Mucosa of descending colon (tissue), 3 donors: ENCODE data around the gene CAPN9. TPM values are rescaled to one million over a fixed set of nuclear protein-coding genes. Genes with fewer than 3 reads are reported as not detected.
"Not testable (repeated sequence)": the region's sequence is repeated elsewhere in the genome, so short reads cannot be mapped to it uniquely, and the experiment has no call there.

ENCODE experiments used
- ATAC-seq: fragments of 200-7000 bp; cut with Tn5 transposase; one replicate; pipeline ENCODE4 v1.9.1; 2020; ENCODE audit warnings: mild to moderate bottlenecking, moderate library complexity
- DNase-seq, 3 donors: peaks; one replicate each; pipeline ENCODE4 v3.0.0-alpha.2; 2020
- H3K36me3 ChIP-seq: fragments of 200-600 bp; one replicate; pipeline ENCODE4 v1.8.0; 2021; ENCODE audit warnings: low read depth, mild to moderate bottlenecking
- H3K4me1 ChIP-seq: fragments of 200-600 bp; one replicate; pipeline ENCODE4 v1.8.0; 2021; ENCODE audit warnings: low read depth, mild to moderate bottlenecking
- H3K4me3 ChIP-seq: fragments of 200-600 bp; one replicate; pipeline ENCODE4 v1.8.0; 2021; ENCODE audit warnings: mild to moderate bottlenecking
- H3K9me3 ChIP-seq: fragments of 200-600 bp; one replicate; pipeline ENCODE4 v1.8.0; 2021; ENCODE audit warnings: mild to moderate bottlenecking
- intact Hi-C, 2 donors: fragments of 100-400 bp; cut with DNase I in 1 of 2; cut with micrococcal nuclease in 1 of 2; formaldehyde crosslinking; loops; one replicate each; pipeline versions ENCODE4 v1.11.0 to v1.11.1; 2022; cut with DNase I, micrococcal nuclease
- long read RNA-seq, 2 donors: library from polyadenylated mRNA; unstranded; transcript quantifications; one replicate each; pipeline ENCODE4 v2.0.0, GENCODE V29; 2019 to 2021
- total RNA-seq, 3 donors: library from RNA; stranded (reverse); fragmentation: NEBNext Ultra II Directional in 2 of 3; extraction: Animal tissue kit (Norgen Biotek cat#: 25700) in 2 of 3; gene quantifications; one replicate each; pipeline versions ENCODE4 v1.2.1 to v1.2.4, GENCODE V29; 2021 to 2023
- TF ChIP-seq, protein P1 (sequence below): fragments of 200-600 bp; IDR thresholded peaks from one replicate; pipeline ENCODE4 v1.8.0; 2022; ENCODE audit warnings: antibody characterized with exemption, mild to moderate bottlenecking
- donor health status: DM: no; HTN: no; CAD: no; lungs with moderate emphysema.
- donor health status: DM: no; HTN: no; CAD: no.
- donor health status: DM: no; HTN: yes; CAD: no.

CAPN9 gene, protein sequence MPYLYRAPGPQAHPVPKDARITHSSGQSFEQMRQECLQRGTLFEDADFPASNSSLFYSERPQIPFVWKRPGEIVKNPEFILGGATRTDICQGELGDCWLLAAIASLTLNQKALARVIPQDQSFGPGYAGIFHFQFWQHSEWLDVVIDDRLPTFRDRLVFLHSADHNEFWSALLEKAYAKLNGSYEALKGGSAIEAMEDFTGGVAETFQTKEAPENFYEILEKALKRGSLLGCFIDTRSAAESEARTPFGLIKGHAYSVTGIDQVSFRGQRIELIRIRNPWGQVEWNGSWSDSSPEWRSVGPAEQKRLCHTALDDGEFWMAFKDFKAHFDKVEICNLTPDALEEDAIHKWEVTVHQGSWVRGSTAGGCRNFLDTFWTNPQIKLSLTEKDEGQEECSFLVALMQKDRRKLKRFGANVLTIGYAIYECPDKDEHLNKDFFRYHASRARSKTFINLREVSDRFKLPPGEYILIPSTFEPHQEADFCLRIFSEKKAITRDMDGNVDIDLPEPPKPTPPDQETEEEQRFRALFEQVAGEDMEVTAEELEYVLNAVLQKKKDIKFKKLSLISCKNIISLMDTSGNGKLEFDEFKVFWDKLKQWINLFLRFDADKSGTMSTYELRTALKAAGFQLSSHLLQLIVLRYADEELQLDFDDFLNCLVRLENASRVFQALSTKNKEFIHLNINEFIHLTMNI
- total RNA-seq: 10 to 100 TPM; 11.4 to 30.8 (median 28.8) TPM
- long read RNA-seq, donor 1, partial matches to known transcripts: 0 of 2 reads
- long read RNA-seq, donor 1, other reads (novel, unspliced or antisense): 1 of 2 reads
- long read RNA-seq, donor 2, transcript CAPN9-201 (20 exons, 2,362 nt): major isoform, 7 of 12 reads
- long read RNA-seq, donor 2, partial matches to known transcripts: 1 of 12 reads
- long read RNA-seq, donor 2, other reads (novel, unspliced or antisense): 3 of 12 reads

DNA sequence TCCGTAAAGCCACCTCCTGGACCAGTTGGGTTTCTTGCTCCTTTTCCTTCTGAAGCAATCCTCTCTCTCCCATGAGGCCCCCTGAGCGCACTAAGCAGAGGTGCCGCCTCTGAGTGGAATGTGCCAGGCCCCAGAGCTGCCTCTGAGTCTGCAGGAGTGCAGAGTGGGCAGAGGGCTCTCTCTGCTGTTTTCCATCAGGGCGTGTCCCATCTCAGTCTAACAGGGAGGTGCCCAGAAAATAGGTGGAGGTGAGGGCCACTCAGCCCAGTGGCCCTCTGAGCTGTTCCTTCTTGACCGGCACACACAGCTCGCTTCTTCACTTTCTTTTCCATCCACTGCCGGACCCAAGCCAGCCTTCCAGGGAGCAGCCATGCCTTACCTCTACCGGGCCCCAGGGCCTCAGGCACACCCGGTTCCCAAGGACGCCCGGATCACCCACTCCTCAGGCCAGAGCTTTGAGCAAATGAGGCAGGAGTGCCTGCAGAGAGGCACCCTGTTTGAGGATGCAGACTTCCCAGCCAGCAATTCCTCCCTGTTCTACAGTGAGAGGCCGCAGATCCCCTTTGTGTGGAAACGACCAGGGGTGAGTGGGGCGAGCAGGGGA is at the start of gene CAPN9:
Gene CAPN9 (plus strand): TSS at position 262 of the 604 bp plus-strand sequence. CDS start 109 bp downstream, at position 371.
- intact Hi-C loops: no loop called here
- Histone ChIP-seq H3K4me3 (no peak within 1 kb of the TSS), H3K9me3 (no peaks in the 10 kb centered on the region), H3K4me1 (peaks cover 19% of the 10 kb centered on the region), H3K36me3 (no peaks in the 10 kb centered on the region)
- TF ChIP-seq, protein P1, sequence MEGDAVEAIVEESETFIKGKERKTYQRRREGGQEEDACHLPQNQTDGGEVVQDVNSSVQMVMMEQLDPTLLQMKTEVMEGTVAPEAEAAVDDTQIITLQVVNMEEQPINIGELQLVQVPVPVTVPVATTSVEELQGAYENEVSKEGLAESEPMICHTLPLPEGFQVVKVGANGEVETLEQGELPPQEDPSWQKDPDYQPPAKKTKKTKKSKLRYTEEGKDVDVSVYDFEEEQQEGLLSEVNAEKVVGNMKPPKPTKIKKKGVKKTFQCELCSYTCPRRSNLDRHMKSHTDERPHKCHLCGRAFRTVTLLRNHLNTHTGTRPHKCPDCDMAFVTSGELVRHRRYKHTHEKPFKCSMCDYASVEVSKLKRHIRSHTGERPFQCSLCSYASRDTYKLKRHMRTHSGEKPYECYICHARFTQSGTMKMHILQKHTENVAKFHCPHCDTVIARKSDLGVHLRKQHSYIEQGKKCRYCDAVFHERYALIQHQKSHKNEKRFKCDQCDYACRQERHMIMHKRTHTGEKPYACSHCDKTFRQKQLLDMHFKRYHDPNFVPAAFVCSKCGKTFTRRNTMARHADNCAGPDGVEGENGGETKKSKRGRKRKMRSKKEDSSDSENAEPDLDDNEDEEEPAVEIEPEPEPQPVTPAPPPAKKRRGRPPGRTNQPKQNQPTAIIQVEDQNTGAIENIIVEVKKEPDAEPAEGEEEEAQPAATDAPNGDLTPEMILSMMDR: no peak
- ATAC-seq (peak; percentile 44), DNase-seq (peak in 2 of 3 donors; percentile 50 to 61)

DNA sequence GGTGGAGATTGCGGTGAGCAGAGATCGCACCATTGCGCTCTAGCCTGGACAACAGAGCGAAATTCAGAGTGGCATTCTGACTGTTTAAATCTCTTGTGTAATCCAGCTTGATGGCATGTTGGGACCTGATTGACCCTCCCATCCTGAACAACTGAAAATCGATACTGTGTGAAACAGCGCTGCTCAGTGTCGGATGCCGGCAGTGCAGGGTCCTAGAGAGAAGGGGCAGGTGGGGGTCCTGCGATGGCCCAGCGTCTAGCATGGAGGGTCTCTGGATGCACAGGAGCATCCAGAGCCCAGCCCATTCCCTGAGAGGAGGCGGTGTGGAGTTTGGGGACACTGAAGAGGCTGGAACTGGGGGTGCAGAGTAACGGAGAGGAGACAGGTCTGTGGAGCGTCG is 49.1 kb upstream of the CAPN9 start:
- Histone ChIP-seq H3K4me1 (no peaks in the 10 kb centered on the region), H3K9me3 (no peaks in the 10 kb centered on the region), H3K36me3 (peaks cover 1% of the 10 kb centered on the region), H3K4me3 (no peak overlapping the region)
- TF ChIP-seq, protein P1: no peak
- intact Hi-C loops: no loop called here
- DNase-seq (no peak), ATAC-seq (no peak)

DNA sequence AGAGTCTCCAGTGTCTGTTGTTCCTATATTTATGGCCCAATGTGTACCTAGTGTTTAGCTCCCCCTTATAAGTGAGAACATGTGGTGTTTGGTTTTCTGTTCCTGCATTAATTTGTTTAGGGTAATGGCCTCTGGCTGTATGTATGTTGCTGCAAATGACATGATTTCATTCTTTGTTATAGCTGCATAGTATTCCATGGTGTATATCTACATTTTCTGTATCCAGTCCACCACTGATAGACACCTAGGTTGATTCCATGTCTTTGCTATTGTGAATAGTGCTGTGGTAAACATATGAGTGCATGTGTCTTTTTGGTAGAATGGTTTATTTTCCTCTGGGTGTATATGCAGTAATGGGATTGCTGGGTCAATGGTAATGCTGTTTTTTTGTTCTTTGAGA is 48.2 kb upstream of the CAPN9 start:
- H3K36me3 ChIP-seq, H3K9me3 ChIP-seq, DNase-seq, intact Hi-C loops, H3K4me3 ChIP-seq, H3K4me1 ChIP-seq, ATAC-seq: not testable (repeated sequence)

DNA sequence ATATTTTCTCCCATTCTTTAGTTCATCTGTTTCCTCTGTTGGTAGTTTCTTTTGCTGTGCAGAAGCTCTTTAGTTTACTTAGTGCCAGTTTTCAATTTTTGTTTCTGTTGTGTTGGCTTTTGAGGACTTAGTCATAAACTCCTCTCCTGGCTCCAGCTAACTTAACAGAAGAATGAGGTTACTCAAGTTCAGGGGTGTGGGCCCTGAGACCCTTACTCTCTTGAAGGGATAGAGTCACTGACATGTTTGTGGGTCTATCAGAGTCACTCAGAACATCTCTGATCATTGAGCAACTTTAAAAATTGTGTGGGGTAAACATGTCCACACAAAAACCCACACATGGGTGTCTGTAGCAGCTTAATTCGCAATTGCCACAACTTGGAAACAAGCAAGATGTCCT is 47.5 kb upstream of the CAPN9 start:
- DNase-seq (no peak), ATAC-seq (no peak)
- TF ChIP-seq, protein P1: no peak
- H3K4me1 ChIP-seq: no peaks in the 10 kb centered on the region
- no peaks in the 10 kb centered on the region for H3K36me3 ChIP-seq
- H3K9me3 ChIP-seq: no peaks in the 10 kb centered on the region
- H3K4me3 ChIP-seq: no peak overlapping the region
- intact Hi-C loops: no loop called here

DNA sequence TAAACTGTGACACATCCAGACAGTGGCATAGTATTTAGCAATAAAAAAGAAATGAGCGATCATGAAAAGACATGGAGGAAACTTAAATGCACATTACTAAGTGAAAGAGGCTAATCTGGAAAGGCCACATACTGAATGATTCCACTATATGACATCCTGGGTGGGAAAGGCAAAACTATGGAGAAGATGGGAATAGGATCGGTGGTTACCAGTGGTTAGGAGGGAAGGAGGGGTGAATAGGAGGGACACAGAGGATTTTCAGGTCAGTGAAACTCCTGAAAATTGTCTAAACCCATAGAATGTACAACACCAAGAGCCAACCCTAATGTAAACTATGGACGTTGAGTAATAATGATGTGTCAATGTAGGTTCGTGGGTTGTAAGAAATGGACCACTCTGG is 47.1 kb upstream of the CAPN9 start:
- TF ChIP-seq, protein P1: no peak
- ATAC-seq (no peak), DNase-seq (no peak)
- Histone ChIP-seq H3K36me3 (no peaks in the 10 kb centered on the region), H3K4me1 (peaks cover 3% of the 10 kb centered on the region), H3K4me3 (no peak overlapping the region), H3K9me3 (no peaks in the 10 kb centered on the region)
- intact Hi-C loops: no loop called here
